ENCODE measurements around the gene MAP1LC3C. TPM values are rescaled to one million over a fixed set of nuclear protein-coding genes. Genes with fewer than 3 reads are reported as not detected.

The MAP1LC3C gene
- total and polyA plus RNA-seq, 9 of the 15 experiments (the other 6 are each of a cell fraction or from before 2014, with no cell fraction given): not detected

GRCh38 chr1:241990040-241990439 lies 8.9 kb downstream of the MAP1LC3C start (continued):
- TF ChIP-seq JUND (IDR thresholded peaks at IDR 0.05; ENCODE audit: borderline replicate concordance, low read depth, low read length): 0 out of 2 replicates have a peak, but pooled peaks have one; percentile 56
- no peak; the same call in 2 of the 3 replicates for TF ChIP-seq JUND (tag; IDR thresholded peaks at IDR 0.05; ENCODE audit: borderline replicate concordance, low read depth, low read length)
- TF ChIP-seq MYC (IDR thresholded peaks at IDR 0.05; ENCODE audit: low read depth, low read length): peak; percentile 31; the same call in 1 of the 2 replicates
- no peak for TF ChIP-seq MYC (CRISPR knock-in tag; IDR thresholded peaks at IDR 0.05; ENCODE audit: borderline replicate concordance, low read depth)
- TF ChIP-seq, protein P1, sequence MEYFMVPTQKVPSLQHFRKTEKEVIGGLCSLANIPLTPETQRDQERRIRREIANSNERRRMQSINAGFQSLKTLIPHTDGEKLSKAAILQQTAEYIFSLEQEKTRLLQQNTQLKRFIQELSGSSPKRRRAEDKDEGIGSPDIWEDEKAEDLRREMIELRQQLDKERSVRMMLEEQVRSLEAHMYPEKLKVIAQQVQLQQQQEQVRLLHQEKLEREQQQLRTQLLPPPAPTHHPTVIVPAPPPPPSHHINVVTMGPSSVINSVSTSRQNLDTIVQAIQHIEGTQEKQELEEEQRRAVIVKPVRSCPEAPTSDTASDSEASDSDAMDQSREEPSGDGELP (CRISPR knock-in tag; IDR thresholded peaks at IDR 0.05; ENCODE audit: borderline replicate concordance): peak; percentile 81
- TF ChIP-seq BACH1 (tag; IDR thresholded peaks at IDR 0.05): no peak
- peak; percentile 82; the same call in 1 of the 2 replicates for TF ChIP-seq TOE1 (IDR thresholded peaks at IDR 0.05; ENCODE audit: borderline replicate concordance)
- TF ChIP-seq TOE1 (CRISPR knock-in tag; IDR thresholded peaks at IDR 0.05; ENCODE audit: borderline replicate concordance, low read depth): no peak
- TF ChIP-seq FOXJ2 (tag; IDR thresholded peaks at IDR 0.05): 0 out of 2 replicates have a peak, but pooled peaks have one; percentile 25
- TF ChIP-seq E2F6 (IDR thresholded peaks at IDR 0.05; ENCODE audit: borderline replicate concordance in 1 of 2, extremely low read depth in 1 of 2, insufficient read depth in 1 of 2, insufficient read length in 1 of 2, low read depth in 1 of 2, low read length in 1 of 2, poor library complexity in 1 of 2, severe bottlenecking in 1 of 2): peak in 1 of 2 experiments; percentile 34
- peak; percentile 43; the same call in 1 of the 2 replicates for TF ChIP-seq REST (IDR thresholded peaks at IDR 0.05; ENCODE audit: borderline replicate concordance)
- TF ChIP-seq REST (CRISPR knock-in tag; IDR thresholded peaks at IDR 0.05; ENCODE audit: low read depth): no peak
- TF ChIP-seq, protein P2, sequence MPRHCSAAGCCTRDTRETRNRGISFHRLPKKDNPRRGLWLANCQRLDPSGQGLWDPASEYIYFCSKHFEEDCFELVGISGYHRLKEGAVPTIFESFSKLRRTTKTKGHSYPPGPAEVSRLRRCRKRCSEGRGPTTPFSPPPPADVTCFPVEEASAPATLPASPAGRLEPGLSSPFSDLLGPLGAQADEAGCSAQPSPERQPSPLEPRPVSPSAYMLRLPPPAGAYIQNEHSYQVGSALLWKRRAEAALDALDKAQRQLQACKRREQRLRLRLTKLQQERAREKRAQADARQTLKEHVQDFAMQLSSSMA (CRISPR knock-in tag; IDR thresholded peaks at IDR 0.05): no peak
- TF ChIP-seq, protein P3, sequence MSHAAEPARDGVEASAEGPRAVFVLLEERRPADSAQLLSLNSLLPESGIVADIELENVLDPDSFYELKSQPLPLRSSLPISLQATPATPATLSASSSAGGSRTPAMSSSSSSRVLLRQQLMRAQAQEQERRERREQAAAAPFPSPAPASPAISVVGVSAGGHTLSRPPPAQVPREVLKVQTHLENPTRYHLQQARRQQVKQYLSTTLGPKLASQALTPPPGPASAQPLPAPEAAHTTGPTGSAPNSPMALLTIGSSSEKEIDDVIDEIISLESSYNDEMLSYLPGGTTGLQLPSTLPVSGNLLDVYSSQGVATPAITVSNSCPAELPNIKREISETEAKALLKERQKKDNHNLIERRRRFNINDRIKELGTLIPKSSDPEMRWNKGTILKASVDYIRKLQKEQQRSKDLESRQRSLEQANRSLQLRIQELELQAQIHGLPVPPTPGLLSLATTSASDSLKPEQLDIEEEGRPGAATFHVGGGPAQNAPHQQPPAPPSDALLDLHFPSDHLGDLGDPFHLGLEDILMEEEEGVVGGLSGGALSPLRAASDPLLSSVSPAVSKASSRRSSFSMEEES (CRISPR knock-in tag; IDR thresholded peaks at IDR 0.05): peak; percentile 89
